ENCODE results near the gene COPG2.
"Not testable (repeated sequence)": the region's sequence is repeated elsewhere in the genome, so short reads cannot be mapped to it uniquely, and the experiment has no call there.

COPG2 gene

DNA sequence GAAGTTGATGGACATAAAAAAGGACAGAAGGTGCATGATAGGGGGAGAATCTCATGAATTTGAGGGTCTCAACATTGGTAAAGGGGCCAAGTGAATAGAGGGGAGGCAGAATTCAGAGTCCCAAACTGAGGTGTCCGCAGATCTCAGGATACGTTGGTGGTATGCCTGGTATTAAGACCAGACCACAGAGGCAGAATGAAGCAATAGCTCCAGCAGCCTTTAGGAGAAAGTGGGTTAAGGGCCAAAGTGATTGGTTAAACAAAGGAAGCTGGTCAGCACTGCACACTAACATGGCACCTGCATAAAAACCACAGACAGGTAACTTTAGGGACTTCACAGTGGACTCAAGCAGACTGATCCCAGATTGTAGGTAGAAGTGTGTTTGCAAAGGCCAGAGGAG lies 139.1 kb downstream of the COPG2 start:
- TF ChIP-seq, protein P1, sequence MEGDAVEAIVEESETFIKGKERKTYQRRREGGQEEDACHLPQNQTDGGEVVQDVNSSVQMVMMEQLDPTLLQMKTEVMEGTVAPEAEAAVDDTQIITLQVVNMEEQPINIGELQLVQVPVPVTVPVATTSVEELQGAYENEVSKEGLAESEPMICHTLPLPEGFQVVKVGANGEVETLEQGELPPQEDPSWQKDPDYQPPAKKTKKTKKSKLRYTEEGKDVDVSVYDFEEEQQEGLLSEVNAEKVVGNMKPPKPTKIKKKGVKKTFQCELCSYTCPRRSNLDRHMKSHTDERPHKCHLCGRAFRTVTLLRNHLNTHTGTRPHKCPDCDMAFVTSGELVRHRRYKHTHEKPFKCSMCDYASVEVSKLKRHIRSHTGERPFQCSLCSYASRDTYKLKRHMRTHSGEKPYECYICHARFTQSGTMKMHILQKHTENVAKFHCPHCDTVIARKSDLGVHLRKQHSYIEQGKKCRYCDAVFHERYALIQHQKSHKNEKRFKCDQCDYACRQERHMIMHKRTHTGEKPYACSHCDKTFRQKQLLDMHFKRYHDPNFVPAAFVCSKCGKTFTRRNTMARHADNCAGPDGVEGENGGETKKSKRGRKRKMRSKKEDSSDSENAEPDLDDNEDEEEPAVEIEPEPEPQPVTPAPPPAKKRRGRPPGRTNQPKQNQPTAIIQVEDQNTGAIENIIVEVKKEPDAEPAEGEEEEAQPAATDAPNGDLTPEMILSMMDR (IDR thresholded peaks at IDR 0.05; ENCODE audit: extremely low read depth, missing control alignments), result no peak
- DNase-seq (ENCODE audit: low spot score), result no peak

DNA sequence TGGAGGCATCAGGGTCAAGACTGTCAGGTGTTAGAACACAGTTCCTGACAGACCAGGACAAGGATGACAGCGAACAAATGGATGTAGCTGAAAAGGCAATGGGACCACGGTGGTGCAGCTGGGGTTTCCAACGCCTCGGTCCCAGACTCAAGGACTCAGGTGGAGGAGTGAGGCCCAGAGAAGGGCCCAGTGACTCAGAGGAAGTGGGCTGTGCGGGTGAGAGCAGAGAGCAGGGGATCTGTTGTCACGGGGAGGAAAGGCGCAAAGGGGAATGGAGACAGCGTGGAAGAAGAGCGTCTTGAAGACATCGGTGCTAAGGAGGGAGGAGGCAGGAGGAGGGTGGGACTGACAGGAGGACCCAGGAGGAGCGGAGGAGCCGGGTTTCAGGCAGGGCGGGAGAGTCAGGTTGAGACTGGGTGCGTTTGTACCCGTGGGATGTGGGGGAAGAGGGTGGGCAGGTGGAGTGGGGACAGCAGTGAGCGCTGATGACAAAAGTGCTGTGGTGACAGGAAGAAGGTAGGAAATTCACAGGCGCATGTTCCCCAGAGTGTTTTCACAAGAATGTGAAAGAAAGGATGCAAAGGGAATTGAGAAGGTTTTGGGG lies 140.7 kb downstream of the COPG2 start:
- not testable (repeated sequence) for DNase-seq (ENCODE audit: low spot score)

DNA sequence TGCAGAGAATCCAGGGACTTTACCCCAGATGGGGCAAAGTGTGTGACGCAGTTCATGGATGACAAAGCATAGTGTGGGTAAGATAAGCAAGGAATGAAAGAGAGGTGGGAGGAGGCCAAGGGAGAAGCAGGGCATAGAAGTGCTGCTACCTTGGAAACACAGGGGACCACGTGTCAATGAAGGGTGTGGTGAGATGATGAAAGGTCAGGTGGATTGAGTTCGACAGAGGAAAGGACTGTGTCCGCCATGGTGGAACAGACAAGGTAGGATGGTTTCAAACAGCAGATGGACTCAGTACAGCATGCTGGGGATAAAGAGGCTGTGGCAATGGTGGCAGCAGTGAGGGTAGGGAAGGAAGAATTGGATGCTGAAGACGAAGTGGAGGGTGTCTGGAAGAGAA lies 143.9 kb downstream of the COPG2 start:
- TF ChIP-seq, protein P1 (IDR thresholded peaks at IDR 0.05; ENCODE audit: extremely low read depth, missing control alignments), result no peak

DNA sequence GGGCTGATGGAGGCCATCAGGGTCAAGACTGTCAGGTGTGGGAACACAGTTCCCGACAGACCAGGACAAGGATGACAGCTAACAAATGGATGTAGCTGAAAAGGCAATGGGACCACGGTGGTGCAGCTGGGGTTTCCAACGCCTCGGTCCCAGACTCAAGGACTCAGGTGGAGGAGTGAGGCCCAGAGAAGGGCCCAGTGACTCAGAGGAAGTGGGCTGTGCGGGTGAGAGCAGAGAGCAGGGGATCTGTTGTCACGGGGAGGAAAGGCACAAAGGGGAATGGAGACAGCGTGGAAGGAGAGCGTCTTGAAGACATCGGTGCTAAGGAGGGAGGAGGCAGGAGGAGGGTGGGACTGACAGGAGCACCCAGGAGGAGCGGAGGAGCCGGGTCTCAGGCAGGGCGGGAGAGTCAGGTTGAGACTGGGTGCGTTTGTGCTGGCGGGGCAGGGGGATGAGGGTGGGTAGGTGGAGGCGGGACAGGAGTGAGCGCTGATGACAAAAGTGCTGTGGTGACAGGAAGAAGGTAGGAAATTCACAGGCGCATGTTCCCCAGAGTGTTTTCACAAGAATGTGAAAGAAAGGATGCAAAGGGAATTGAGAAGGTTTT lies 144.9 kb downstream of the COPG2 start:
- not testable (repeated sequence) for DNase-seq (ENCODE audit: low spot score)

More for the DNA sequence above, 143.9 kb downstream of the COPG2 start:
- DNase-seq (ENCODE audit: low spot score), result no peak

DNA sequence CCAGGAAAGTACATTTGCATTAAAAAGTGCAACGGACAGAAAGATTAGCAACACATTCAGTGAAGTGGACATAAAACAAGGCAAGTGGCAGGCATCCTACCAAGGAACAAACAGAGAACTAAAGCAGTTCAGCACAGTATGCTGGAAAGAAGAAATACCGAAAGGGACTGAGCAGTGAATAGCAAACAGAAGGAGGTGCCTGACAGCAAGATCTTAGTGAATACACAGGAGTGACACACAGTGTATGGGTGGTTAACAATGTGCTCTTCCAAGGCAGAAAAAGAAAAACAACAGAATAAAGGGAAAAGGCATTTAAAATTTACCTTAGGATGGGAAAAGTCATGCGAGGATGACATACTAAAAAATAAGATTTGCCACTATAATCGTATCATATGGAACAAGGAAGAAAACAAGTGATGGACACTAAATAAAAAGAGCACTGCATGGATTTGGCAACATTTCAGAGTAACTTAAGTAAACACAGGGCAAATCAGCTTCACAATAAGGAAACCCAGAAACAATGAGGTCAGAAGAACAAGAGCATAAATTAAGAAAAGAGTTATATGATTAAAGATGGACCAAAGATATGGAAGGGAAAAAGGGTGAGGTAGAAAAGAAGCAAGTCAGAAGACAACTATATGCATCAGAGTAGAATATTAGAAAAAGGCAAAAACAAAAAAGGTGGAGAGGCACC lies 147.1 kb downstream of the COPG2 start:
- TF ChIP-seq, protein P1 (IDR thresholded peaks at IDR 0.05; ENCODE audit: extremely low read depth, missing control alignments), result no peak
- DNase-seq (ENCODE audit: low spot score), result no peak

DNA sequence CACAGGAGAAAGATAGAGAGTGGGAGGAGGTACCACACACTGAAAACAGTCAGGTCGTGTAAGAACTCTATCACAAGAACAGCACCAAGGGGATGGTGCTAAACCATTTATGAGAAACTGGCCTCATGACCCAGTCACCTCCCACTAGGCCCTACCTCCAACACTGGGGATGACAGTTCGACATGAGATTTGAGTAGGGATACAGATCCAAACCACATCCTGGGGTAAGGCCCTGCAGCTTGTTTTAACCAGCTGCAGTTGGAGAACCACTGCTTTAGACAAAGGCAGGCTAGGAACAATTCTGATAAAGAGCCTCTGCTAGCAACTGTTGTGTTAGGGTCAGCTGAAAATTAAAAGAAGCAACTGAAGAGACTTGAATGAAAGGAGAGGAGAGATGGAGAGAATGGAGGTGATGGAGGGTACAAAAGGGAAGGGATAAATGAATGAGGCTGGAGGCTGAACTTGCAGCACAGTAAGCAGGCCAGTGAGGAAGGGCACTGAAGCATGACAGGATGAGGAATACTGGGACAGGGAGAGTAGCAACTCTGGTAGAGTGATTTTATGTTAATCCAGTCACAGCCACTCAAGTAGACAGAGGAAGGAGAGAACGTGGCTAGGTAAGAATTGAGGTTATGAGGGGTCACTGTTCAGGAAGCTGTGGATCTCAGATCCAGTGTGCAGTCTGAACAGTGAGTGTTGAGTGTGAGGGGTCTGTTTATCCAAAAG lies 153.1 kb downstream of the COPG2 start:
- TF ChIP-seq, protein P1 (IDR thresholded peaks at IDR 0.05; ENCODE audit: extremely low read depth, missing control alignments), result no peak
- no peak for DNase-seq (ENCODE audit: low spot score)

DNA sequence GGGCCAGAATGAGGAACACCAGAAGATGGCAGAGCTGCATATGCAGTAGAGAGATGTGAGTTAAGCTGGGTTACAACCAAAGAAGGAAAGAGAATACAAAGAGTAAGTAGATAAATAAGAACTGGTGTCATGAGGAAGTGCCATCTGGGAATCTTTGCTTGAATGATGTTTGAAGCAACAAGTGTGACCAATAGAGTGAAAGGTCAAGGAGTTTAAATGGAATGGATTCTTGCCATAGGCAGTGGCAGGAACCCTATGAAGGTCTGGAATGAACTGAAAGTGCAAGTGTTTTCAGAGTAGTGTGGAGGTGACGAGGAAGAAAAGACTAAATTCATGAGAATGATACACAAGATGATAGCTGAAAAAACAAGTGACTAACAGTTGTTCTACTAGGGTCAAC lies 155.1 kb downstream of the COPG2 start:
- DNase-seq (ENCODE audit: low spot score), result no peak
- TF ChIP-seq, protein P1 (IDR thresholded peaks at IDR 0.05; ENCODE audit: extremely low read depth, missing control alignments), result no peak

DNA sequence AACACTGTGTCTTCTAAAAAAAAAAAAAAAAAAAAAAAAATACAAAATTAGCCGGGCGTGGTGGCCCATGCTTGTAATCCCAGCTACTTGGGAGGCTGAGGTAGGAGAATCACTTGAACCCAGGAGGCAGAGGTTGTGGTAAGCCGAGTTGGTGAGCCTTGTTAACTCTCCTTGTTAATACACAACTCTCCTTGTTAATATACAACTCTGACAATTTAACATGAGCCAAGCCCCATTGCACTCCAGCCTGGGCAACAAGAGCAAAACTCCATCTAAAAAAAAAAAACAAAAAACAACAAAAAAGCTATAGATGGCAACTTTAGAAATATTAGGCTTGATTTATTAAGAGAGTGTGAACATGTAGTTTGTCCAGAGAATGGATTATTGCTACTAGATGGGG lies 156.5 kb downstream of the COPG2 start:
- DNase-seq (ENCODE audit: low spot score), result not testable (repeated sequence)

Data from GM20000 (cell line).